Measurements from ENCODE around the gene TPST2.
A peak's percentile ranks its signal among the peaks of the same experiment; 100 is the strongest.

Gene TPST2

GRCh38 chr22:26589845-26590736, at the start of gene TPST2:
Gene TPST2, minus strand, starts transcription at chr22:26590132. Its CDS starts 48,502 bp downstream, at chr22:26541630.
- no peak for DNase-seq (ENCODE audit: low read depth, low spot score)
- Histone ChIP-seq H3K4me1 (ENCODE audit: control insufficient read depth, insufficient read depth, low read length) (no peaks in the 10 kb centered on the region; the same call in 1 of the 2 replicates), H3K27me3 (ENCODE audit: control insufficient read depth, insufficient read depth, low read length) (no peaks in the 10 kb centered on the region), H3K27ac (ENCODE audit: low read length) (no peak within 1 kb of the TSS), H3K36me3 (ENCODE audit: control insufficient read depth, insufficient read depth, low read length) (no peaks in the 10 kb centered on the region), H3K9me3 (ENCODE audit: control insufficient read depth, insufficient read depth, low read length) (no peaks in the 10 kb centered on the region), H3K4me3 (ENCODE audit: low read length) (peak within 1 kb of the TSS; percentile 97)
- no CpG with 5 or more reads among the region's 72 CpGs for WGBS (ENCODE audit: insufficient coverage, insufficient read length)

GRCh38 chr22:26636296-26636695, 46.4 kb upstream of the TPST2 start:
- Histone ChIP-seq H3K36me3 (ENCODE audit: control insufficient read depth, insufficient read depth, low read length) (no peaks in the 10 kb centered on the region), H3K4me3 (ENCODE audit: low read length) (no peak overlapping the region), H3K27me3 (ENCODE audit: control insufficient read depth, insufficient read depth, low read length) (no peaks in the 10 kb centered on the region), H3K27ac (ENCODE audit: low read length) (no peak overlapping the region), H3K4me1 (ENCODE audit: control insufficient read depth, insufficient read depth, low read length) (no peaks in the 10 kb centered on the region; the same call in none of the 2 replicates), H3K9me3 (ENCODE audit: control insufficient read depth, insufficient read depth, low read length) (no peaks in the 10 kb centered on the region)
- WGBS (ENCODE audit: insufficient coverage, insufficient read length), result no CpG with 5 or more reads among the region's 1 CpG
- DNase-seq (ENCODE audit: low read depth, low spot score), result no peak

GRCh38 chr22:26635117-26635516, 45.2 kb upstream of the TPST2 start:
- Histone ChIP-seq H3K4me3 (ENCODE audit: low read length) (no peak overlapping the region), H3K27ac (ENCODE audit: low read length) (no peak overlapping the region), H3K36me3 (ENCODE audit: control insufficient read depth, insufficient read depth, low read length) (no peaks in the 10 kb centered on the region), H3K9me3 (ENCODE audit: control insufficient read depth, insufficient read depth, low read length) (no peaks in the 10 kb centered on the region), H3K4me1 (ENCODE audit: control insufficient read depth, insufficient read depth, low read length) (no peaks in the 10 kb centered on the region; the same call in none of the 2 replicates), H3K27me3 (ENCODE audit: control insufficient read depth, insufficient read depth, low read length) (no peaks in the 10 kb centered on the region)
- no CpG with 5 or more reads among the region's 2 CpGs for WGBS (ENCODE audit: insufficient coverage, insufficient read length)
- DNase-seq (ENCODE audit: low read depth, low spot score), result no peak

- Histone ChIP-seq H3K4me1 (ENCODE audit: control insufficient read depth, insufficient read depth, low read length) (no peaks in the 10 kb centered on the region; the same call in 1 of the 2 replicates), H3K36me3 (ENCODE audit: control insufficient read depth, insufficient read depth, low read length) (no peaks in the 10 kb centered on the region), H3K9me3 (ENCODE audit: control insufficient read depth, insufficient read depth, low read length) (no peaks in the 10 kb centered on the region), H3K27me3 (ENCODE audit: control insufficient read depth, insufficient read depth, low read length) (no peaks in the 10 kb centered on the region), H3K27ac (ENCODE audit: low read length) (no peak overlapping the region), H3K4me3 (ENCODE audit: low read length) (no peak overlapping the region)
- DNase-seq (ENCODE audit: low read depth, low spot score), result no peak
- no CpG with 5 or more reads among the region's 3 CpGs for WGBS (ENCODE audit: insufficient coverage, insufficient read length)
Measured at GRCh38 chr22:26634189-26634588, 44.3 kb upstream of the TPST2 start.

GRCh38 chr22:26632422-26633155, 42.7 kb upstream of the TPST2 start:
- no peak overlapping the region for H3K27ac ChIP-seq (ENCODE audit: low read length)
- no peaks in the 10 kb centered on the region for H3K27me3 ChIP-seq (ENCODE audit: control insufficient read depth, insufficient read depth, low read length)
- H3K9me3 ChIP-seq (ENCODE audit: control insufficient read depth, insufficient read depth, low read length), result no peaks in the 10 kb centered on the region
- no peaks in the 10 kb centered on the region; the same call in 1 of the 2 replicates for H3K4me1 ChIP-seq (ENCODE audit: control insufficient read depth, insufficient read depth, low read length)
- no peaks in the 10 kb centered on the region for H3K36me3 ChIP-seq (ENCODE audit: control insufficient read depth, insufficient read depth, low read length)
- no peak for DNase-seq (ENCODE audit: low read depth, low spot score)
- WGBS (ENCODE audit: insufficient coverage, insufficient read length), result no CpG with 5 or more reads among the region's 8 CpGs
- H3K4me3 ChIP-seq (ENCODE audit: low read length), result no peak overlapping the region

- Histone ChIP-seq H3K27ac (ENCODE audit: low read length) (no peak overlapping the region), H3K27me3 (ENCODE audit: control insufficient read depth, insufficient read depth, low read length) (no peaks in the 10 kb centered on the region), H3K9me3 (ENCODE audit: control insufficient read depth, insufficient read depth, low read length) (no peaks in the 10 kb centered on the region), H3K4me3 (ENCODE audit: low read length) (no peak overlapping the region), H3K36me3 (ENCODE audit: control insufficient read depth, insufficient read depth, low read length) (no peaks in the 10 kb centered on the region), H3K4me1 (ENCODE audit: control insufficient read depth, insufficient read depth, low read length) (no peaks in the 10 kb centered on the region; the same call in 1 of the 2 replicates)
- DNase-seq (ENCODE audit: low read depth, low spot score), result no peak
- WGBS (ENCODE audit: insufficient coverage, insufficient read length), result no CpG with 5 or more reads among the region's 4 CpGs
Measured at GRCh38 chr22:26631282-26631681, 41.4 kb upstream of the TPST2 start.

- WGBS (ENCODE audit: insufficient coverage, insufficient read length), result no CpG with 5 or more reads among the region's 18 CpGs
- no peaks in the 10 kb centered on the region for H3K27me3 ChIP-seq (ENCODE audit: control insufficient read depth, insufficient read depth, low read length)
Measured at GRCh38 chr22:26629988-26630761, 40.2 kb upstream of the TPST2 start.

GRCh38 chr22:26624803-26625202, 34.9 kb upstream of the TPST2 start:
- Histone ChIP-seq H3K36me3 (ENCODE audit: control insufficient read depth, insufficient read depth, low read length) (no peaks in the 10 kb centered on the region), H3K27me3 (ENCODE audit: control insufficient read depth, insufficient read depth, low read length) (no peaks in the 10 kb centered on the region), H3K9me3 (ENCODE audit: control insufficient read depth, insufficient read depth, low read length) (no peaks in the 10 kb centered on the region), H3K4me1 (ENCODE audit: control insufficient read depth, insufficient read depth, low read length) (no peaks in the 10 kb centered on the region), H3K4me3 (ENCODE audit: low read length) (no peak overlapping the region), H3K27ac (ENCODE audit: low read length) (no peak overlapping the region)
- WGBS (ENCODE audit: insufficient coverage, insufficient read length), result no CpG with 5 or more reads among the region's 12 CpGs
- no peak for DNase-seq (ENCODE audit: low read depth, low spot score)

More at GRCh38 chr22:26629988-26630761, 40.2 kb upstream of the TPST2 start:
- Histone ChIP-seq H3K4me1 (ENCODE audit: control insufficient read depth, insufficient read depth, low read length) (no peaks in the 10 kb centered on the region; the same call in 1 of the 2 replicates), H3K27ac (ENCODE audit: low read length) (no peak overlapping the region), H3K9me3 (ENCODE audit: control insufficient read depth, insufficient read depth, low read length) (no peaks in the 10 kb centered on the region), H3K4me3 (ENCODE audit: low read length) (no peak overlapping the region), H3K36me3 (ENCODE audit: control insufficient read depth, insufficient read depth, low read length) (no peaks in the 10 kb centered on the region)
- DNase-seq (ENCODE audit: low read depth, low spot score), result no peak

GRCh38 chr22:26623984-26624383, 34.1 kb upstream of the TPST2 start:
- H3K4me3 ChIP-seq (ENCODE audit: low read length), result no peak overlapping the region
- no peaks in the 10 kb centered on the region for H3K36me3 ChIP-seq (ENCODE audit: control insufficient read depth, insufficient read depth, low read length)
- no peak for DNase-seq (ENCODE audit: low read depth, low spot score)
- no peak overlapping the region for H3K27ac ChIP-seq (ENCODE audit: low read length)
- no peaks in the 10 kb centered on the region for H3K9me3 ChIP-seq (ENCODE audit: control insufficient read depth, insufficient read depth, low read length)
- WGBS (ENCODE audit: insufficient coverage, insufficient read length), result no CpG with 5 or more reads among the region's 1 CpG
- H3K4me1 ChIP-seq (ENCODE audit: control insufficient read depth, insufficient read depth, low read length), result no peaks in the 10 kb centered on the region
- no peaks in the 10 kb centered on the region for H3K27me3 ChIP-seq (ENCODE audit: control insufficient read depth, insufficient read depth, low read length)

- no peak for DNase-seq (ENCODE audit: low read depth, low spot score)
- no CpG with 5 or more reads among the region's 7 CpGs for whole genome bisulfite sequencing (ENCODE audit: insufficient coverage, insufficient read length)
- H3K4me1 ChIP-seq (ENCODE audit: control insufficient read depth, insufficient read depth, low read length), result peaks cover 6% of the 10 kb centered on the region; the same call in 1 of the 2 replicates
- H3K27ac ChIP-seq (ENCODE audit: low read length), result no peak within 1 kb of the TSS
- no peaks in the 10 kb centered on the region for H3K36me3 ChIP-seq (ENCODE audit: control insufficient read depth, insufficient read depth, low read length)
- H3K9me3 ChIP-seq (ENCODE audit: control insufficient read depth, insufficient read depth, low read length), result no peaks in the 10 kb centered on the region
- H3K27me3 ChIP-seq (ENCODE audit: control insufficient read depth, insufficient read depth, low read length), result no peaks in the 10 kb centered on the region
- H3K4me3 ChIP-seq (ENCODE audit: low read length), result no peak within 1 kb of the TSS
Measured at GRCh38 chr22:26621663-26622062, 31.7 kb upstream of the TPST2 start, which contains the start of gene CRYBA4. Gene CRYBA4, plus strand, starts transcription at chr22:26621963. Its CDS starts 634 bp downstream, at chr22:26622597.
